Measurements from ENCODE around the gene NCKAP5. TPM values are rescaled to one million over a fixed set of nuclear protein-coding genes. Genes with fewer than 3 reads are reported as not detected.

NCKAP5 gene
- total and polyA plus RNA-seq, 2 of the 13 experiments (the other 11 are each of a cell fraction or from before 2014, with no cell fraction given): 0.01 TPM; not detected in 1

DNA sequence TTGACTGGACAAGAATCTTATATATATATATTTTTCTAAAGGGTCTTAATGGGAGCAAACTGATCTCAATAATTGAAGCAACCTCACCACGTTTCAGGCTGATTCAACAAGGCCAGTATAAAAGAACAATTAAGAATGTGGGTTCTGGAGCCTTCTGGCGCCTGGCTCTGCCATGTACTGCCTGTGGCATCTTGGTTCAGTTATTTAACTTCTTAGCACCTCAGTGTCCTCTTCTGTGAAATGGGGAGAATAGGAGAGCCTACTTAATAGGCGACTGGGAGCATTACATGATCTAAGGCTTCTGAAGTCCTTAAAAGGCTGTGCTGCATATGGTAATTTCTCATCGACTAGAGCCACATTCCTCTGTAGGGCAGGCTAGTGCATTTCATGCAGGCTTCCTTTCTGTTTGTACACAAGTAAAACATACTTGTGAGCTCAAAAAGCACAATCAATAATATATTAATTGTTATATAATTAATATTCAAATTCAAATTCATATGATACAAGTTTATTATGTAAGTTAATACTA is 779.9 kb downstream of the NCKAP5 start:
- FAIRE-seq (no peak), ATAC-seq (no peak), DNase-seq (ENCODE audit: low spot score) (no peak)
- Histone ChIP-seq H3K36me3 (replicated peaks in 1 of 2; ENCODE audit: control insufficient read depth in 1 of 2, insufficient read depth in 2 of 2, low read length in 2 of 2) (no peaks in the 10 kb centered on the region), H3K4me2 (ENCODE audit: low read depth, low read length) (no peak overlapping the region), H4K20me1 (ENCODE audit: insufficient read depth, low read length) (no peaks in the 10 kb centered on the region), H3K9ac (ENCODE audit: insufficient read depth, low read depth, low read length) (no peak overlapping the region), H3K27me3 (ENCODE audit: control insufficient read depth in 1 of 2, insufficient read depth in 2 of 2, low read length in 2 of 2) (no peaks in the 10 kb centered on the region), H3K4me3 (replicated peaks in 1 of 3; ENCODE audit: insufficient read depth in 1 of 3, low read depth in 2 of 3, low read length in 3 of 3) (no peak overlapping the region), H3K9me3 (ENCODE audit: low read length) (peaks cover 7% of the 10 kb centered on the region), H2AFZ (ENCODE audit: low read length) (no peak overlapping the region), H3K4me1 (ENCODE audit: insufficient read depth, low read length) (no peaks in the 10 kb centered on the region), H3K27ac (ENCODE audit: extremely low read length, insufficient read depth, low read length) (no peak overlapping the region), H3K79me2 (ENCODE audit: insufficient read depth, low read length) (no peaks in the 10 kb centered on the region)
- TF ChIP-seq SNAPC5 (CRISPR knock-in tag; IDR thresholded peaks at IDR 0.05; ENCODE audit: borderline replicate concordance) (no peak), ZNF775 (CRISPR knock-in tag; IDR thresholded peaks at IDR 0.05; ENCODE audit: borderline replicate concordance) (no peak), ZNF674 (CRISPR knock-in tag; IDR thresholded peaks at IDR 0.05; ENCODE audit: low read depth) (no peak), RAD21 (CRISPR knock-in tag; IDR thresholded peaks at IDR 0.05) (no peak), TRIM22 (IDR thresholded peaks at IDR 0.05) (no peak), ZNF224 (CRISPR knock-in tag; IDR thresholded peaks at IDR 0.05) (no peak), ZNF530 (CRISPR knock-in tag; IDR thresholded peaks at IDR 0.05; ENCODE audit: low read depth) (no peak), ZNF468 (CRISPR knock-in tag; IDR thresholded peaks at IDR 0.05) (no peak), JUNB (CRISPR knock-in tag; IDR thresholded peaks at IDR 0.05; ENCODE audit: borderline replicate concordance) (no peak), PAX8 (CRISPR knock-in tag; IDR thresholded peaks at IDR 0.05; ENCODE audit: borderline replicate concordance) (no peak), ZNF180 (CRISPR knock-in tag; IDR thresholded peaks at IDR 0.05; ENCODE audit: borderline replicate concordance, low read depth) (no peak), ZNF292 (CRISPR knock-in tag; IDR thresholded peaks at IDR 0.05; ENCODE audit: borderline replicate concordance, low read depth) (no peak), ELF4 (CRISPR knock-in tag; IDR thresholded peaks at IDR 0.05; ENCODE audit: borderline replicate concordance) (no peak), SRSF4 (IDR thresholded peaks at IDR 0.05; ENCODE audit: low read depth, low read length, poor library complexity, severe bottlenecking) (no peak)
- CTCF ChIA-PET (ENCODE audit: low intra/inter-chr PET ratio, low total read pairs): no interaction called here
- WGBS (ENCODE audit: low lambda C conversion rate): 3% methylated on average over 4 of the region's 4 CpGs
- intact Hi-C loops (cut with micrococcal nuclease; ENCODE audit: unreplicated experiment) (no loop called here), in situ Hi-C loops (cut with HindIII; ENCODE audit: extremely low pct_ligation_motif_present, low pct_unique_long_range_greater_than_20kb) (no loop called here)
- BruUV-seq (replicated peaks): no TSS peak
- POLR2A ChIA-PET: no interaction called here

Measured in HepG2 (cell line).